IMR-90 (cell line): ENCODE results near the gene NIPSNAP2. TPM values are rescaled to one million over a fixed set of nuclear protein-coding genes. Genes with fewer than 3 reads are reported as not detected.
"Not testable (repeated sequence)": the region's sequence is repeated elsewhere in the genome, so short reads cannot be mapped to it uniquely, and the experiment has no call there.

Source experiments
- ATAC-seq: fragments of 200-7000 bp; cut with Tn5 transposase; 2 replicates; pipeline ENCODE4 v1.9.1; 2020; ENCODE audit warnings: low read depth, mild to moderate bottlenecking, moderate library complexity
- BruUV-seq: library from RNA; stranded (reverse); fragments of 400-500 nt; replicated peaks from 2 replicates; lab custom pipeline; 2021; lab: Mats Ljungman, UMichigan
- CTCF ChIA-PET: fragments of 300-600 bp; formaldehyde crosslinking; extraction: SDS; loops from one replicate; lab custom pipeline; 2021; ENCODE audit warnings: antibody characterized with exemption; lab: Yijun Ruan, JAX
- POLR2A ChIA-PET: fragments of 300-600 bp; sonication (Branson Sonifier 250); formaldehyde crosslinking; loops from one replicate; lab custom pipeline; 2022; ENCODE audit warnings: antibody characterized with exemption; ENCODE audit not compliant: unreplicated experiment; lab: Charles Lee
- DNase-seq: peaks from one replicate; pipeline ENCODE4 v3.0.0; 2013
- H2AFZ ChIP-seq: replicated peaks from 2 replicates; pipeline ENCODE3; 2013; ENCODE audit warnings: low read length, mild to moderate bottlenecking; ENCODE audit not compliant: poor library complexity
- H2AK5ac ChIP-seq: 2 replicates; pipeline ENCODE4 v1.6.1; 2013; ENCODE audit warnings: low read depth, low read length, inconsistent platforms
- H2AK9ac ChIP-seq: replicated peaks from 2 replicates; pipeline ENCODE3; 2013; ENCODE audit warnings: mild to moderate bottlenecking, low read depth, low read length, moderate library complexity; ENCODE audit not compliant: poor library complexity
- H2BK120ac ChIP-seq: 2 replicates; pipeline ENCODE4 v1.6.1; 2013; ENCODE audit warnings: low read depth, low read length, inconsistent platforms
- H2BK15ac ChIP-seq: 3 replicates; pipeline ENCODE4 v1.6.1; 2013; ENCODE audit warnings: low read depth, low read length, inconsistent platforms
- H2BK20ac ChIP-seq: 2 replicates; pipeline ENCODE4 v1.6.1; 2013; ENCODE audit warnings: low read depth, mild to moderate bottlenecking, inconsistent platforms, low read length, moderate library complexity
- H2BK5ac ChIP-seq: 2 replicates; pipeline ENCODE4 v1.6.1; 2013; ENCODE audit warnings: mild to moderate bottlenecking, low read depth, low read length, inconsistent platforms; ENCODE audit not compliant: poor library complexity, severe bottlenecking
- H3K14ac ChIP-seq: replicated peaks from 2 replicates; pipeline ENCODE4 v1.6.1; 2013; ENCODE audit warnings: low read depth, low read length, inconsistent platforms
- H3K18ac ChIP-seq: 2 replicates; pipeline ENCODE4 v1.6.1; 2013; ENCODE audit warnings: low read depth, low read length, control low read depth
- H3K23ac ChIP-seq: 2 replicates; pipeline ENCODE4 v1.6.1; 2013; ENCODE audit warnings: low read depth, low read length, inconsistent platforms
- H3K27ac ChIP-seq: 2 replicates; pipeline ENCODE4 v1.5.1; 2013; ENCODE audit warnings: mild to moderate bottlenecking, control low read depth, low read length; ENCODE audit not compliant: insufficient read depth
- H3K27me3 ChIP-seq: 2 replicates; pipeline ENCODE4 v1.6.1; 2013; ENCODE audit warnings: low read length; ENCODE audit not compliant: control insufficient read depth, insufficient read depth
- H3K36me3 ChIP-seq: 2 replicates; pipeline ENCODE4 v1.6.1; 2013; ENCODE audit warnings: low read length, mixed read lengths; ENCODE audit not compliant: control insufficient read depth, insufficient read depth
- H3K4ac ChIP-seq: 2 replicates; pipeline ENCODE4 v1.6.1; 2013; ENCODE audit warnings: low read depth, low read length, inconsistent platforms
- H3K4me1 ChIP-seq: 2 replicates; pipeline ENCODE4 v1.6.1; 2013; ENCODE audit warnings: low read length, mixed read lengths; ENCODE audit not compliant: control insufficient read depth, insufficient read depth
- H3K4me2 ChIP-seq: 2 replicates; pipeline ENCODE4 v1.6.1; 2013; ENCODE audit warnings: low read depth, mild to moderate bottlenecking, control low read depth, low read length, moderate library complexity
- H3K4me3 ChIP-seq: 2 replicates; pipeline ENCODE4 v1.5.1; 2013; ENCODE audit warnings: low read depth, mild to moderate bottlenecking, control low read depth, low read length, moderate library complexity; ENCODE audit not compliant: insufficient read depth
- H3K56ac ChIP-seq: 2 replicates; pipeline ENCODE4 v1.6.1; 2013; ENCODE audit warnings: low read length, inconsistent platforms; ENCODE audit not compliant: insufficient read depth; ENCODE audit errors: extremely low read depth
- H3K79me1 ChIP-seq, 2 experiments: 2 replicates each; pipeline ENCODE4 v1.6.1; 2013; ENCODE audit warnings: low read length in 2 of 2, inconsistent platforms in 1 of 2, low read depth in 1 of 2
- H3K9ac ChIP-seq: 2 replicates; pipeline ENCODE4 v1.6.1; 2013; ENCODE audit warnings: low read depth, low read length, control low read depth
- H3K9me1 ChIP-seq: 2 replicates; pipeline ENCODE4 v1.6.1; 2013; ENCODE audit warnings: low read length, inconsistent platforms; ENCODE audit not compliant: insufficient read depth
- H3K9me3 ChIP-seq: 2 replicates; pipeline ENCODE4 v1.6.1; 2013; ENCODE audit warnings: low read length; ENCODE audit not compliant: control insufficient read depth, insufficient read depth
- H4K20me1 ChIP-seq: 2 replicates; pipeline ENCODE4 v1.6.1; 2013; ENCODE audit warnings: low read length, inconsistent platforms; ENCODE audit not compliant: insufficient read depth
- H4K5ac ChIP-seq: 2 replicates; pipeline ENCODE4 v1.6.1; 2013; ENCODE audit warnings: mild to moderate bottlenecking, low read depth, low read length, control low read depth
- H4K8ac ChIP-seq, 2 experiments: 2 replicates each; pipeline ENCODE4 v1.6.1; 2013; ENCODE audit warnings: low read depth in 2 of 2, low read length in 2 of 2, control low read depth in 1 of 2, inconsistent platforms in 1 of 2
- H4K91ac ChIP-seq: 2 replicates; pipeline ENCODE4 v1.6.1; 2013; ENCODE audit warnings: low read depth, low read length, inconsistent platforms; ENCODE audit not compliant: insufficient read depth
- BHLHE40 ChIP-seq: fragments of 150-350 bp; IDR thresholded peaks from 2 replicates; pipeline ENCODE4 v1.6.1; 2016; ENCODE audit warnings: mild to moderate bottlenecking, low read depth, low read length
- CEBPB ChIP-seq: IDR thresholded peaks from 2 replicates; pipeline ENCODE4 v1.6.1; 2012; ENCODE audit warnings: low read depth, low read length, improper control_type of control experiment
- CHD1 ChIP-seq: IDR thresholded peaks from 2 replicates; pipeline ENCODE4 v1.6.1; 2012; ENCODE audit warnings: low read depth, low read length, improper control_type of control experiment
- FOS ChIP-seq: fragments of 150-350 bp; IDR thresholded peaks from 2 replicates; pipeline ENCODE4 v1.6.1; 2016; ENCODE audit warnings: low read depth, low read length
- MAZ ChIP-seq: IDR thresholded peaks from 2 replicates; pipeline ENCODE4 v1.6.1; 2012; ENCODE audit warnings: low read depth, mild to moderate bottlenecking, low read length, improper control_type of control experiment, moderate library complexity, borderline replicate concordance
- POLR2A ChIP-seq: IDR thresholded peaks from 2 replicates; pipeline ENCODE4 v1.6.1; 2012; ENCODE audit warnings: mild to moderate bottlenecking, low read depth, low read length
- RAD21 ChIP-seq: IDR thresholded peaks from 2 replicates; pipeline ENCODE4 v1.6.1; 2012; ENCODE audit warnings: low read length, improper control_type of control experiment
- RCOR1 ChIP-seq: IDR thresholded peaks from 2 replicates; pipeline ENCODE4 v1.6.1; 2012; ENCODE audit warnings: mild to moderate bottlenecking, low read length, improper control_type of control experiment; ENCODE audit not compliant: insufficient replicate concordance
- SMC3 ChIP-seq: fragments of 150-350 bp; IDR thresholded peaks from 2 replicates; pipeline ENCODE4 v1.6.1; 2016; ENCODE audit warnings: low read depth, mild to moderate bottlenecking, antibody characterized with exemption, low read length, moderate library complexity
- WGBS, 2 experiments: methylation state at CpG; one replicate each; pipeline versions ENCODE4 v1.1.5 to v1.1.7; 2013; ENCODE audit warnings: missing lambda C conversion rate in 2 of 2; ENCODE audit not compliant: insufficient read length in 1 of 2; ENCODE audit errors: extremely low coverage in 2 of 2; 5-methylcytosine and 5-hydroxymethylcytosine counted together
- dilution Hi-C: fragments of 300-500 bp; cut with HindIII; formaldehyde crosslinking; loops from one replicate; pipeline ENCODE4 v1.14.3; 2018; ENCODE audit warnings: low sequenced_read_pairs; ENCODE audit not compliant: unreplicated experiment
- in situ Hi-C: fragments of 300-500 bp; cut with MboI; formaldehyde crosslinking; loops from 3 replicates; pipeline ENCODE4 v1.14.3; 2019; ENCODE audit warnings: low sequenced_read_pairs, inconsistent platforms, mixed read lengths
- intact Hi-C: fragments of 100-400 bp; cut with micrococcal nuclease; formaldehyde crosslinking; loops from 2 replicates; pipeline ENCODE4 v1.10.0; 2022
- polyA plus RNA-seq, 3 experiments: library from polyadenylated mRNA; depleted of rRNA; stranded (reverse); fragments of >200 nt; gene quantifications; 2 replicates each; pipeline ENCODE4 v1.2.3, GENCODE V29; 2012; ENCODE audit warnings: low replicate concordance in 1 of 3
- total RNA-seq: library from RNA; depleted of rRNA; stranded (reverse); fragments of >200 nt; gene quantifications from 2 replicates; pipeline ENCODE4 v1.2.3, GENCODE V29; 2012

Gene NIPSNAP2
- total and polyA plus RNA-seq, 2 of the 4 experiments (the other 2 are of a cell fraction), result 33.7 to 42.8 TPM

GRCh38 chr7:56048245-56048644 lies 83.9 kb downstream of the NIPSNAP2 start:
- BruUV-seq, result no TSS peak
- POLR2A ChIA-PET, result no interaction called here
- Histone ChIP-seq H3K4me1 (peaks cover 10% of the 10 kb centered on the region), H3K18ac (no peak overlapping the region), H2AK5ac (no peak overlapping the region), H3K23ac (no peak overlapping the region), H2AFZ (no peak overlapping the region), H3K4me3 (no peak overlapping the region), H2BK120ac (no peak overlapping the region), H3K4me2 (no peak overlapping the region), H3K14ac (no peak overlapping the region), H4K20me1 (no peaks in the 10 kb centered on the region), H4K91ac (no peak overlapping the region), H3K79me1 (peaks cover 16 to 31% of the 10 kb centered on the region in 2 experiments), H3K9me3 (no peaks in the 10 kb centered on the region), H2BK15ac (no peak overlapping the region), H3K36me3 (peaks cover 4% of the 10 kb centered on the region), H4K5ac (no peak overlapping the region), H3K56ac (no peak overlapping the region), H2BK5ac (no peak overlapping the region), H3K27ac (no peak overlapping the region), H4K8ac (no peak overlapping the region), H3K9me1 (peaks cover 4% of the 10 kb centered on the region; the same call in 1 of the 2 replicates), H3K27me3 (no peaks in the 10 kb centered on the region), H2BK20ac (no peak overlapping the region), H3K9ac (no peak overlapping the region), H2AK9ac (no peak overlapping the region), H3K4ac (no peak overlapping the region)
- WGBS, 2 experiments, result no CpG with 5 or more reads among the region's 1 CpG
- TF ChIP-seq RAD21 (no peak), POLR2A (no peak), SMC3 (no peak), CHD1 (no peak), RCOR1 (no peak), FOS (no peak), CEBPB (no peak), MAZ (no peak), BHLHE40 (no peak)
- dilution Hi-C loops (no loop called here), intact Hi-C loops (no loop called here), in situ Hi-C loops (no loop called here)
- DNase-seq (no peak), ATAC-seq (no peak)
- CTCF ChIA-PET, result no interaction called here

GRCh38 chr7:56048763-56049162 lies 84.4 kb downstream of the NIPSNAP2 start:
- POLR2A ChIA-PET, H2BK120ac ChIP-seq, H3K4me3 ChIP-seq, H4K5ac ChIP-seq, H4K8ac ChIP-seq, BruUV-seq, H3K27me3 ChIP-seq, H3K9me1 ChIP-seq, CTCF ChIA-PET, intact Hi-C loops, H3K14ac ChIP-seq, ATAC-seq, H2AK5ac ChIP-seq, H3K4me2 ChIP-seq, H3K4ac ChIP-seq, H3K18ac ChIP-seq, H4K91ac ChIP-seq, H2AFZ ChIP-seq, H3K27ac ChIP-seq, in situ Hi-C loops, H2BK15ac ChIP-seq, H3K4me1 ChIP-seq, DNase-seq, H2AK9ac ChIP-seq, H3K36me3 ChIP-seq, H2BK20ac ChIP-seq, H2BK5ac ChIP-seq, H3K9ac ChIP-seq, H3K56ac ChIP-seq, dilution Hi-C loops, H4K20me1 ChIP-seq, H3K9me3 ChIP-seq, H3K23ac ChIP-seq: not testable (repeated sequence)
- H3K79me1 ChIP-seq, result peaks cover 19 to 36% of the 10 kb centered on the region in 2 experiments
- WGBS, 2 experiments, result no CpG with 5 or more reads among the region's 8 CpGs
